ENCODE results near the gene SMOC2. TPM values are rescaled to one million over a fixed set of nuclear protein-coding genes. Genes with fewer than 3 reads are reported as not detected.

SMOC2 gene
- total and polyA plus RNA-seq, 4 experiments from 2014 or later = not detected

DNA sequence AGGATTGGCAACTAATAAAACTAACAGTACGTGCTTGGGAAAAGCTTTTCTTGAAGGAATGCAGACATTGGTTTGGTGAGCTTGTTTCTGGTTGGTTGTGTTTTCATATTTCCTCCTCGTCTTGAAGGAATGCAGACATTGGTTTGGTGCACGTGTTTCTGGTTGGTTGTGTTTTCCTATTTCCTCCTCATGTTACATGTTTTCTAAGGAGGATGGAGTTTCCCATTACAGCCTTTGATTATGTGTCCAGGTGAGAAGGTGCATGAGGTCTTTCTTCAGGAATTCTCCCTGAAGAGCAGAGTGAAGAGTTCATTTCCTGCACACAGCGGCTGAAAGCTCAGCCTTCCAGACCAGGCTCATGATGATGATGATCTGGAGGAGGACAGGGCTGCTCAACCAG is 190.6 kb downstream of the SMOC2 start:
- no peak overlapping the region for H3K27ac Mint-ChIP-seq
- Histone ChIP-seq H3K36me3 (ENCODE audit: insufficient read depth, low read length) (no peaks in the 10 kb centered on the region), H3K9me3 (ENCODE audit: control insufficient read depth in 1 of 2, low read length in 2 of 2) (no peaks in the 10 kb centered on the region), H3K27ac (ENCODE audit: low read depth, low read length) (no peak overlapping the region), H3K4me1 (ENCODE audit: insufficient read depth, low read length) (no peaks in the 10 kb centered on the region), H3K27me3 (ENCODE audit: insufficient read depth, low read length) (no peaks in the 10 kb centered on the region), H3K4me3 (ENCODE audit: low read length in 2 of 2) (no peak overlapping the region)
- peaks cover 5 to 7% of the 10 kb centered on the region in 2 donors for H3K27me3 Mint-ChIP-seq
- peaks cover 0 to 9% (median 3%) of the 10 kb centered on the region in 8 donors for H3K9me3 Mint-ChIP-seq
- DNase-seq = no peak
- H3K4me1 Mint-ChIP-seq = no peaks in the 10 kb centered on the region
- H3K36me3 Mint-ChIP-seq = no peaks in the 10 kb centered on the region
- ChIA-PET POLR2A (ENCODE audit: partially characterized antibody) (no interaction called here), CTCF (ENCODE audit: partially characterized antibody) (no interaction called here)
- intact Hi-C loops (cut with micrococcal nuclease) = no loop called here
- no peak overlapping the region for H3K4me3 Mint-ChIP-seq

DNA sequence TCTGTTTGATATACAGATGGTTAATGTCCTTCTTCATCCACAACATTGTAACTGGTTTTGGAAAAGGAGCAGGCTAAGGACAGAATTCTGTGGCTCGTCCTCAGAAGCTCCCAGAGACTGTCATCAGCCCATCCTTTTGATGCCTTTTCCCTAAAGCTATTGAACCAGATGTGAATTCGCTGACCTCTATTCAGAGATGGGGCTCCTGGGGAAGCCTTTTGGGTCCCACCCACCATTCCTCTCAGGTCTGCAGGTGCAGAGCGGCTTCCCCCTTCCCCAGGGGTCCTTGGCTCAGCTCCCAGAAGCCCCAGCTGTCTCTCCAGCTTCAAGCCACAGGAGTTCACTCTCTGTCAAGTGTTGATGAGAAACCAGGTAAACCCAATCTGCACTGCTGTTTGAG is 191.7 kb downstream of the SMOC2 start:
- H3K36me3 Mint-ChIP-seq = no peaks in the 10 kb centered on the region
- DNase-seq = no peak
- Histone ChIP-seq H3K27me3 (ENCODE audit: insufficient read depth, low read length) (no peaks in the 10 kb centered on the region), H3K27ac (ENCODE audit: low read depth, low read length) (no peak overlapping the region), H3K4me3 (ENCODE audit: low read length in 2 of 2) (no peak overlapping the region), H3K36me3 (ENCODE audit: insufficient read depth, low read length) (no peaks in the 10 kb centered on the region), H3K4me1 (ENCODE audit: insufficient read depth, low read length) (no peaks in the 10 kb centered on the region), H3K9me3 (ENCODE audit: control insufficient read depth in 1 of 2, low read length in 2 of 2) (no peaks in the 10 kb centered on the region)
- H3K4me3 Mint-ChIP-seq = no peak overlapping the region
- H3K9me3 Mint-ChIP-seq = peaks cover 0 to 9% (median 3%) of the 10 kb centered on the region in 8 donors
- intact Hi-C loops (cut with micrococcal nuclease) = no loop called here
- no peaks in the 10 kb centered on the region for H3K4me1 Mint-ChIP-seq
- CTCF ChIA-PET (ENCODE audit: partially characterized antibody) = no interaction called here
- H3K27ac Mint-ChIP-seq = no peak overlapping the region
- peaks cover 5 to 10% of the 10 kb centered on the region in 2 donors for H3K27me3 Mint-ChIP-seq
- POLR2A ChIA-PET (ENCODE audit: partially characterized antibody) = no interaction called here

DNA sequence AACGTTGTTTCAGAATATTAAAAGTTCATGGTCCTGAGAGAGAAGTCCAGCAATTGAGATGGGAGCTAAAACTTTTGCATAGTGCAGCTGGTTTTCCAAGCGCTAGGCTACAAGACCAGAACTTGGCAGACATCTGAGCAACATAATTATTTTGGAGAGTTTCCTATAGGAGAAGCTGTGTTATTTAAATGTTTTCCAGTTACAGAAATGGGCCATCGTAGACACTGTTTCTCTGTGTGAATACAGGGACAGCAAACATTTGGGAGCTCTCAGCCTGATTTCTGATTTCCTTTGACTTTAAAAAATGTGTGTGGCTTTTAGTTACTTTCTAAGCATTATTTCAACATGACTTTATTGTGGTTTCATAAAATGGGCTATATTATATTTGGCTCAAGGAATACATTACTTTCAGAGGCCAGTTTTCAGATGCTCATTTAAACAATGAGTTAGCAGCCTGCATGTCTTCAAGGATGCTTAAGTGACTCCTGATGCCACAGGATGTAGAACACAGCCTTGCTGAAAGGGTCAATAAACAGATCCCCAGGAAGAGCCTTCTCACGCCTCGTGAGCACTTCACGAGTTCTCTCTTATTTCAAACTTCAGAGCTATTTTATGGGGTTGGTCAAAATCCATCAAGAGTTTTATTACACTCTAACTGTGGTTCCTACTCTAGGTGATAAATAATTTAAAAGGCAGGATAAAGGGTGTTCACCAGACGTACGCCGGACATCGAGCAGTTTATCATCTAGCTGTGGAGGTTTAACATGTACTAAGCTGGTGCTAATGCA is 193.8 kb downstream of the SMOC2 start:
- Mint-ChIP-seq H3K4me3 (no peak overlapping the region), H3K27me3 (peaks cover 5 to 14% of the 10 kb centered on the region in 2 donors), H3K27ac (no peak overlapping the region), H3K9me3 (peaks cover 0 to 9% (median 3%) of the 10 kb centered on the region in 8 donors), H3K36me3 (no peaks in the 10 kb centered on the region), H3K4me1 (no peaks in the 10 kb centered on the region)
- ChIA-PET CTCF (ENCODE audit: partially characterized antibody) (interaction anchor here (1.5 kb wide), 1 partner anchor 8 kb away, joined by 4 read pairs; no protein-coding TSS in a partner anchor), POLR2A (ENCODE audit: partially characterized antibody) (no interaction called here)
- DNase-seq = no peak
- Histone ChIP-seq H3K4me3 (ENCODE audit: low read length in 2 of 2) (no peak overlapping the region), H3K9me3 (ENCODE audit: control insufficient read depth in 1 of 2, low read length in 2 of 2) (no peaks in the 10 kb centered on the region), H3K36me3 (ENCODE audit: insufficient read depth, low read length) (no peaks in the 10 kb centered on the region), H3K27me3 (ENCODE audit: insufficient read depth, low read length) (no peaks in the 10 kb centered on the region), H3K27ac (ENCODE audit: low read depth, low read length) (no peak overlapping the region), H3K4me1 (ENCODE audit: insufficient read depth, low read length) (no peaks in the 10 kb centered on the region)
- intact Hi-C loops (cut with micrococcal nuclease) = no loop called here

- Mint-ChIP-seq H3K4me3 (no peak overlapping the region), H3K36me3 (no peaks in the 10 kb centered on the region), H3K27ac (no peak overlapping the region), H3K27me3 (peaks cover 10 to 17% of the 10 kb centered on the region in 2 donors), H3K4me1 (no peaks in the 10 kb centered on the region), H3K9me3 (peaks cover 0 to 9% (median 3%) of the 10 kb centered on the region in 8 donors)
- Histone ChIP-seq H3K9me3 (ENCODE audit: control insufficient read depth in 1 of 2, low read length in 2 of 2) (no peaks in the 10 kb centered on the region), H3K27ac (ENCODE audit: low read depth, low read length) (no peak overlapping the region), H3K27me3 (ENCODE audit: insufficient read depth, low read length) (no peaks in the 10 kb centered on the region), H3K36me3 (ENCODE audit: insufficient read depth, low read length) (no peaks in the 10 kb centered on the region), H3K4me1 (ENCODE audit: insufficient read depth, low read length) (no peaks in the 10 kb centered on the region), H3K4me3 (ENCODE audit: low read length in 2 of 2) (no peak overlapping the region)
- CTCF ChIA-PET (ENCODE audit: partially characterized antibody) = interaction anchor here (1.5 kb wide), 1 partner anchor 10 kb away, joined by 4 read pairs; no protein-coding TSS in a partner anchor
- DNase-seq = no peak
- POLR2A ChIA-PET (ENCODE audit: partially characterized antibody) = no interaction called here
- intact Hi-C loops (cut with micrococcal nuclease) = no loop called here
Observed at GRCh38 chr6:168636147-168637004, 195.4 kb downstream of the SMOC2 start.

GRCh38 chr6:168637834-168638233 is 196.8 kb downstream of the SMOC2 start:
- Mint-ChIP-seq H3K27ac (no peak overlapping the region), H3K4me3 (no peak overlapping the region), H3K27me3 (peaks cover 10 to 15% of the 10 kb centered on the region in 2 donors), H3K36me3 (no peaks in the 10 kb centered on the region), H3K9me3 (peaks cover 0 to 9% (median 3%) of the 10 kb centered on the region in 8 donors), H3K4me1 (no peaks in the 10 kb centered on the region)
- ChIA-PET POLR2A (ENCODE audit: partially characterized antibody) (no interaction called here), CTCF (ENCODE audit: partially characterized antibody) (no interaction called here)
- Histone ChIP-seq H3K27me3 (ENCODE audit: insufficient read depth, low read length) (no peaks in the 10 kb centered on the region), H3K36me3 (ENCODE audit: insufficient read depth, low read length) (no peaks in the 10 kb centered on the region), H3K27ac (ENCODE audit: low read depth, low read length) (no peak overlapping the region), H3K4me3 (ENCODE audit: low read length in 2 of 2) (no peak overlapping the region), H3K9me3 (ENCODE audit: control insufficient read depth in 1 of 2, low read length in 2 of 2) (no peaks in the 10 kb centered on the region), H3K4me1 (ENCODE audit: insufficient read depth, low read length) (no peaks in the 10 kb centered on the region)
- DNase-seq = no peak
- intact Hi-C loops (cut with micrococcal nuclease) = no loop called here

DNA sequence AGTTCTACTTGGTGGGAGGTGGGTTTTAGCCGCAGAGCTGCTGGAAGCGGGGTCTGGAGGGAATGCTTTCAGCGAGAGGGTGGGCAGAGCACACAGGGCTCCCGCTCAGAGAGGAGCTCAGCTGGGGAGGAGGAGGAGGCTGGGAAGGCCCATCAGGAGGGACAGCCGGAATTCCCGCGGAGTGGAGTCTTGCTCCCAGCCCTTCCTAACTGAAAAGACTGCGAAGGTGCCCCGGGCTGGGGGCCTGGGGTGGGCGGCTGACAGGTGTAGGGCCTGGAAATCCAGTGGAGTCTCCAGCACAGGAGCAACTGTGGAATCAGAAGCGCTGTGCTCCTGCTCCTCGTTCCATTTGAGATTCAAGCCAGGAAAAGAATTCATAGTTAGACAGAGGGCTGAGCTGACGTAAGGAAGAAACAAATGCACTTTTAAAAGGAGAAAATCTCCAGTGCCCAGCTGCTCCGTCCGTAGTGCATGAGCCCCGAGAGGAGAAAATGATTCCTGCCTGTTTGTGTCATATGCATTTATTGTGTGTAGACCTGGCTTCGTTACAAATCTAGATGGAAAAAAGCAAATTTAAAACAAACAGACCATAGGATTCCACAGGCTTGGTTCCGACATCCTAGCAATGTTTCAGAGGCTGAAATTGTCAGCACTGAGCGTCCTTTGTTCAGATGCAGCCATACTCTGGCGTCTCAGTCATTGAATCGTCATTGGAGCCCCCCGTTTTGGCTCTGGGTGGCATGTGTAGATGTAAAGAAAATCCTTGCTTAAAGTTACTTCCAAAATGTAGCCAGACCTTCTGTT is 197.7 kb downstream of the SMOC2 start:
- Mint-ChIP-seq H3K4me3 (no peak overlapping the region), H3K27ac (no peak overlapping the region), H3K4me1 (no peaks in the 10 kb centered on the region), H3K27me3 (peaks cover 10 to 14% of the 10 kb centered on the region in 2 donors), H3K9me3 (peaks cover 0 to 6% (median 1%) of the 10 kb centered on the region in 8 donors), H3K36me3 (no peaks in the 10 kb centered on the region)
- Histone ChIP-seq H3K4me3 (ENCODE audit: low read length in 2 of 2) (no peak overlapping the region), H3K4me1 (ENCODE audit: insufficient read depth, low read length) (no peaks in the 10 kb centered on the region), H3K27ac (ENCODE audit: low read depth, low read length) (no peak overlapping the region), H3K9me3 (ENCODE audit: control insufficient read depth in 1 of 2, low read length in 2 of 2) (no peaks in the 10 kb centered on the region), H3K36me3 (ENCODE audit: insufficient read depth, low read length) (no peaks in the 10 kb centered on the region), H3K27me3 (ENCODE audit: insufficient read depth, low read length) (no peaks in the 10 kb centered on the region)
- ChIA-PET CTCF (ENCODE audit: partially characterized antibody) (no interaction called here), POLR2A (ENCODE audit: partially characterized antibody) (no interaction called here)
- DNase-seq = no peak
- intact Hi-C loops (cut with micrococcal nuclease) = no loop called here

GRCh38 chr6:168640181-168640580 is 199.2 kb downstream of the SMOC2 start:
- Histone ChIP-seq H3K9me3 (ENCODE audit: control insufficient read depth in 1 of 2, low read length in 2 of 2) (no peaks in the 10 kb centered on the region), H3K4me3 (ENCODE audit: low read length in 2 of 2) (no peak overlapping the region), H3K27me3 (ENCODE audit: insufficient read depth, low read length) (no peaks in the 10 kb centered on the region), H3K36me3 (ENCODE audit: insufficient read depth, low read length) (no peaks in the 10 kb centered on the region), H3K27ac (ENCODE audit: low read depth, low read length) (no peak overlapping the region), H3K4me1 (ENCODE audit: insufficient read depth, low read length) (no peaks in the 10 kb centered on the region)
- Mint-ChIP-seq H3K9me3 (no peaks in the 10 kb centered on the region), H3K27ac (no peak overlapping the region), H3K4me1 (no peaks in the 10 kb centered on the region), H3K4me3 (peak overlapping the region in 1 of 8 donors; percentile 71), H3K27me3 (peaks cover 7 to 14% of the 10 kb centered on the region in 2 donors), H3K36me3 (no peaks in the 10 kb centered on the region)
- no peak for DNase-seq
- CTCF ChIA-PET (ENCODE audit: partially characterized antibody) = no interaction called here
- POLR2A ChIA-PET (ENCODE audit: partially characterized antibody) = no interaction called here
- intact Hi-C loops (cut with micrococcal nuclease) = no loop called here
